Smooth muscle cell (in vitro differentiated cells): Measurements from ENCODE around the gene MS4A8. TPM values are rescaled to one million over a fixed set of nuclear protein-coding genes. Genes with fewer than 3 reads are reported as not detected.

Experiments
- DNase-seq: peaks from one replicate; lab custom pipeline; 2025; ENCODE audit not compliant: unreplicated experiment; lab: John Stamatoyannopoulos, UW
- H2AFZ ChIP-seq: fragments of 200-600 bp; sonication (generic); 2 replicates; pipeline ENCODE4 v1.6.0; 2016; ENCODE audit warnings: antibody characterized with exemption, low read depth, mild to moderate bottlenecking
- H3F3A ChIP-seq: fragments of 200-600 bp; sonication (generic); 2 replicates; pipeline ENCODE4 v1.6.0; 2017; ENCODE audit warnings: antibody characterized with exemption, low read depth
- H3K27ac ChIP-seq: fragments of 200-600 bp; sonication (generic); 2 replicates; pipeline ENCODE4 v1.5.1; 2016; ENCODE audit warnings: low read depth, mild to moderate bottlenecking
- H3K27me3 ChIP-seq: fragments of 200-600 bp; sonication (generic); 2 replicates; pipeline ENCODE4 v1.6.1; 2016; ENCODE audit warnings: low read depth, mild to moderate bottlenecking
- H3K36me3 ChIP-seq: fragments of 200-600 bp; sonication (generic); 2 replicates; pipeline ENCODE4 v1.5.1; 2016; ENCODE audit warnings: low read depth
- H3K4me1 ChIP-seq: fragments of 200-600 bp; sonication (generic); 2 replicates; pipeline ENCODE4 v1.5.1; 2016; ENCODE audit warnings: low read depth
- H3K4me2 ChIP-seq: fragments of 200-600 bp; sonication (generic); 2 replicates; pipeline ENCODE4 v1.6.0; 2016; ENCODE audit warnings: mild to moderate bottlenecking
- H3K4me3 ChIP-seq: fragments of 200-600 bp; sonication (generic); 2 replicates; pipeline ENCODE4 v1.5.1; 2016; ENCODE audit warnings: mild to moderate bottlenecking
- H3K79me2 ChIP-seq: fragments of 200-600 bp; sonication (generic); 2 replicates; pipeline ENCODE4 v1.6.0; 2016; ENCODE audit warnings: low read depth, mild to moderate bottlenecking
- H3K9ac ChIP-seq: fragments of 200-600 bp; sonication (generic); 2 replicates; pipeline ENCODE4 v1.6.0; 2016; ENCODE audit warnings: low read depth
- H3K9me3 ChIP-seq: fragments of 200-600 bp; sonication (generic); replicated peaks from 2 replicates; pipeline ENCODE4 v1.5.1; 2016; ENCODE audit warnings: low read depth
- H4K20me1 ChIP-seq: fragments of 200-600 bp; sonication (generic); 2 replicates; pipeline ENCODE4 v1.6.0; 2016; ENCODE audit warnings: low read depth
- CTCF ChIP-seq: fragments of 200-600 bp; sonication (generic); IDR thresholded peaks from 2 replicates; pipeline ENCODE4 v1.5.1; 2017; ENCODE audit warnings: borderline replicate concordance, mild to moderate bottlenecking, antibody characterized with exemption; ENCODE audit not compliant: insufficient read depth, poor library complexity, severe bottlenecking
- WGBS: methylation state at CpG from one replicate; pipeline ENCODE4 v1.1.7; 2016; ENCODE audit warnings: low lambda C conversion rate; 5-methylcytosine and 5-hydroxymethylcytosine counted together
- polyA plus RNA-seq: library from polyadenylated mRNA; unstranded; fragments of >200 nt; fragmentation: Nextera tagmentation; extraction: Ambion mirVana; gene quantifications from 2 replicates; pipeline ENCODE4 v1.2.1, GENCODE V29; 2016
- total RNA-seq: library from RNA; depleted of rRNA; stranded (reverse); fragments of >200 nt; gene quantifications from 2 replicates; pipeline ENCODE4 v1.2.3, GENCODE V29; 2014

The MS4A8 gene
- total and polyA plus RNA-seq, 2 experiments from 2014 or later = not detected

GRCh38 chr11:60717956-60718355, 18.5 kb downstream of the MS4A8 start:
- Histone ChIP-seq H2AFZ (no peak overlapping the region), H3K4me3 (no peak overlapping the region), H3K9ac (no peak overlapping the region), H3K4me1 (no peaks in the 10 kb centered on the region), H3K27ac (no peak overlapping the region), H3F3A (no peaks in the 10 kb centered on the region), H3K9me3 (no peaks in the 10 kb centered on the region), H3K36me3 (no peaks in the 10 kb centered on the region), H4K20me1 (no peaks in the 10 kb centered on the region), H3K27me3 (no peaks in the 10 kb centered on the region), H3K79me2 (no peaks in the 10 kb centered on the region), H3K4me2 (no peak overlapping the region)
- TF ChIP-seq CTCF = no peak
- no peak for DNase-seq
- 83% methylated on average over 5 of the region's 5 CpGs for WGBS

DNA sequence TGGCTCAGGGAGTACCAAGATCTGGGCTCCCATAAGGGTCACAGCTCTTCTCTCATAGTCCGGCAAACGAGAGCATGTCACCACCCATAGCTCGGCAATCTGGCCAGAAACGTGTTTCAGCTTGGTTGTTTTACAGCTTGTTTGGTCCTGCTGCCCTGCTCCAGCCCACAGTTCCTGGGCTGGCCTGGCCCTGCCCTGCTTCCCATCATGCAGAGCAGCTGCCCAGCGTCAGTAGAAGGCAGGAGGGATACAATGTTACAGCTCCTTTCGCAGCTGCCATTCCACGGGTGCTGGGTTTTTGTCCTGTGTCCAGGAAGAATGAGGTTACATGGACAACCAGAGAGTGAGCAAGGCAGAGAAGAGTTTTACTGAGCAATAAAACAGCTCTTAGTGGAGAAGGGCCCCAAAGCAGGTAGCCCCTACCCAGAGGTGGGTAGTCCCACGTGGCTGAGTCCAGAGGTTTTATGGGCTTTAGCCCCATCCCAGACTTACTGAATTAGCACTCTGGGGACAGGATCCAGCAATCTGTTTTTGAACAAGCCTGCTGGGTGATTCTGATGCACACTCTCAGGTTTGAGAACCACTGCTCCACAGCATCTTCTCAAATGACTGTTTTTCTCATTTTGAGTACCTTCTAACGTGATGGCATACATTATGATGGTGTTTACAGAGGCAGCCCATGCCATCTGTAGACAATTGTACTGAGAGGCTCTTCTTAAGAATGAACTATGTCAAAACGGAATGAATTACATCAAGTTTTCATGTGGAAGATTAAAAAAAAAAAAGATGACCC, 19.3 kb downstream of the MS4A8 start:
- no peaks in the 10 kb centered on the region for H4K20me1 ChIP-seq
- H3F3A ChIP-seq = no peaks in the 10 kb centered on the region
- no peaks in the 10 kb centered on the region for H3K4me1 ChIP-seq
- H3K27ac ChIP-seq = no peak overlapping the region
- no peak overlapping the region for H3K4me2 ChIP-seq
- no peak overlapping the region for H3K4me3 ChIP-seq
- no peak for DNase-seq
- no peak for TF ChIP-seq CTCF
- H3K9ac ChIP-seq = no peak overlapping the region
- H2AFZ ChIP-seq = no peak overlapping the region
- no peaks in the 10 kb centered on the region for H3K36me3 ChIP-seq
- H3K79me2 ChIP-seq = no peaks in the 10 kb centered on the region
- H3K9me3 ChIP-seq = no peaks in the 10 kb centered on the region
- no peaks in the 10 kb centered on the region for H3K27me3 ChIP-seq
- 69% methylated on average over 10 of the region's 10 CpGs for WGBS

- Histone ChIP-seq H3K27ac (no peak overlapping the region), H4K20me1 (no peaks in the 10 kb centered on the region), H3K4me3 (no peak overlapping the region), H3F3A (no peaks in the 10 kb centered on the region), H3K36me3 (no peaks in the 10 kb centered on the region), H3K27me3 (no peaks in the 10 kb centered on the region), H3K9me3 (no peaks in the 10 kb centered on the region), H2AFZ (no peak overlapping the region), H3K9ac (no peak overlapping the region), H3K79me2 (no peaks in the 10 kb centered on the region), H3K4me2 (no peak overlapping the region), H3K4me1 (no peaks in the 10 kb centered on the region)
- DNase-seq = no peak
- no peak for TF ChIP-seq CTCF
- WGBS = 75% methylated on average over 4 of the region's 4 CpGs
These were observed 20.0 kb downstream of the MS4A8 start for GRCh38 chr11:60719391-60719790.

DNA sequence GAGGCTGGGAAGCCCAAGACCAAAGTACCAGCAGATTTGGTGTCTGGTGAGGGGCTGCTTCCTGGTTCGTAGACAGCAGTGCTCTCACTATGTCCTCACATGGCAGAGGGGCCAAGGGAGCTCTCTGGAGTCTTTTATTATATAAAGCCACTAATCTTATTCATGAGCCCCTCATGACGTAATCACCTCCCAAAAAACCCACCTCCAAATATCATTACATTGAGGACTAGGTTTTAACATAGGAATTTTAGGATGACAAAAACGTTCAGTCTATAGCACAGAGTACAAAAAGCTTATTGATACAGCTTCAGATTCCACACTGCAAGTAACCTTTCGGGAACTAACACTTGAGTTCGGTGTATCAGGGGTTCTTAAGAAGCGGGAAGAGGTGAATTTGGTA, 21.0 kb downstream of the MS4A8 start:
- no peak overlapping the region for H3K4me3 ChIP-seq
- no peaks in the 10 kb centered on the region for H3F3A ChIP-seq
- no peaks in the 10 kb centered on the region for H3K27me3 ChIP-seq
- no peaks in the 10 kb centered on the region for H3K4me1 ChIP-seq
- no peaks in the 10 kb centered on the region for H3K9me3 ChIP-seq
- H3K4me2 ChIP-seq = no peak overlapping the region
- no peak overlapping the region for H2AFZ ChIP-seq
- no peak for TF ChIP-seq CTCF
- no peaks in the 10 kb centered on the region for H3K79me2 ChIP-seq
- H3K9ac ChIP-seq = no peak overlapping the region
- 72% methylated on average over 6 of the region's 6 CpGs for WGBS
- DNase-seq = no peak
- no peak overlapping the region for H3K27ac ChIP-seq
- H4K20me1 ChIP-seq = no peaks in the 10 kb centered on the region
- no peaks in the 10 kb centered on the region for H3K36me3 ChIP-seq
